UCSD-AML1 (cell line): ENCODE measurements around the gene TCF19.
"Not testable (repeated sequence)": the region's sequence is repeated elsewhere in the genome, so short reads cannot be mapped to it uniquely, and the experiment has no call there.

Source experiments
- DNase-seq: peaks from one replicate; lab custom pipeline; 2025; ENCODE audit not compliant: unreplicated experiment; lab: John Stamatoyannopoulos, UW

TCF19 gene

GRCh38 chr6:31178143-31179041 is 20.0 kb downstream of the TCF19 start:
- DNase-seq, result no peak

- DNase-seq, result no peak
Observed at GRCh38 chr6:31179042-31179386, 20.6 kb downstream of the TCF19 start.

GRCh38 chr6:31179896-31180295 is 21.5 kb downstream of the TCF19 start:
- no peak for DNase-seq

- no peak for DNase-seq
Observed at GRCh38 chr6:31180500-31180899, 22.1 kb downstream of the TCF19 start.

GRCh38 chr6:31183287-31183686 is 24.9 kb downstream of the TCF19 start:
- DNase-seq, result not testable (repeated sequence)

GRCh38 chr6:31183859-31184258 is 25.5 kb downstream of the TCF19 start:
- DNase-seq, result not testable (repeated sequence)

GRCh38 chr6:31185695-31186051 is 27.3 kb downstream of the TCF19 start:
- DNase-seq, result not testable (repeated sequence)

GRCh38 chr6:31186052-31186734 is 27.8 kb downstream of the TCF19 start:
- DNase-seq, result no peak

GRCh38 chr6:31187780-31188194 is 29.4 kb downstream of the TCF19 start:
- no peak for DNase-seq

- DNase-seq, result not testable (repeated sequence)
Observed at GRCh38 chr6:31189223-31189622, 30.8 kb downstream of the TCF19 start.

GRCh38 chr6:31190488-31190887 is 32.1 kb downstream of the TCF19 start:
- DNase-seq, result no peak

GRCh38 chr6:31192431-31193105 is 34.2 kb downstream of the TCF19 start:
- DNase-seq, result peak; percentile 59

- DNase-seq, result no peak
Observed at GRCh38 chr6:31193206-31193605, 34.8 kb downstream of the TCF19 start.

GRCh38 chr6:31194061-31194834 is 35.9 kb downstream of the TCF19 start:
- DNase-seq, result no peak

GRCh38 chr6:31195308-31195979 is 37.1 kb downstream of the TCF19 start:
- not testable (repeated sequence) for DNase-seq

- DNase-seq, result not testable (repeated sequence)
Observed at GRCh38 chr6:31196251-31197022, 38.0 kb downstream of the TCF19 start.

GRCh38 chr6:31197559-31198305 is 39.3 kb downstream of the TCF19 start:
- peak; percentile 92 for DNase-seq

- not testable (repeated sequence) for DNase-seq
Observed at GRCh38 chr6:31199105-31199452, 40.7 kb downstream of the TCF19 start.
